Breast epithelium (tissue), 3 donors: ENCODE measurements around the gene CDR2L.

Source experiments
- CTCF ChIP-seq, 3 donors: fragments of 450-650 bp; IDR thresholded peaks; one replicate each; pipeline ENCODE4 v1.5.1; 2016 to 2017; ENCODE audit warnings: antibody characterized with exemption in 3 of 3, mild to moderate bottlenecking in 3 of 3, moderate library complexity in 3 of 3
- POLR2A ChIP-seq: fragments of 450-650 bp; IDR thresholded peaks from one replicate; pipeline ENCODE4 v1.6.1; 2016; ENCODE audit warnings: antibody characterized with exemption, mild to moderate bottlenecking, moderate library complexity
- POLR2AphosphoS5 ChIP-seq, 3 donors: sonication (generic); formaldehyde crosslinking; IDR thresholded peaks; one replicate each; pipeline ENCODE4 v1.6.1; 2017; ENCODE audit warnings: antibody characterized with exemption in 3 of 3

GRCh38 chr17:74953134-74953687, 34.2 kb upstream of the CDR2L start:
- TF ChIP-seq POLR2A (no peak), CTCF (IDR thresholded peaks at IDR 0.05) (no peak), POLR2AphosphoS5 (IDR thresholded peaks at IDR 0.05) (no peak)
